Keratinocyte (primary cell): ENCODE results near the gene PCGF1. TPM values are rescaled to one million over a fixed set of nuclear protein-coding genes. Genes with fewer than 3 reads are reported as not detected.
A peak's percentile ranks its signal among the peaks of the same experiment; 100 is the strongest.

ENCODE experiments used
- DNase-seq: peaks from one replicate; pipeline ENCODE4 v3.0.0-alpha.2; 2011; ENCODE audit warnings: low read depth, missing footprints, low spot score
- FAIRE-seq: peaks from 2 replicates; lab custom pipeline; 2011; peaks lifted over from hg19 to GRCh38; lab: Jason Lieb, UNC
- H2AFZ ChIP-seq: 2 replicates; pipeline ENCODE4 v1.6.0; 2012; ENCODE audit warnings: low read length, control low read depth, inconsistent platforms; ENCODE audit not compliant: control insufficient read depth
- H3K27ac ChIP-seq: 2 replicates; pipeline ENCODE4 v1.5.1; 2011; ENCODE audit warnings: low read length; ENCODE audit not compliant: control insufficient read depth, insufficient read depth
- H3K27me3 ChIP-seq: 3 replicates; pipeline ENCODE4 v1.6.0; 2011; ENCODE audit warnings: low read length; ENCODE audit not compliant: control insufficient read depth, insufficient read depth; ENCODE audit errors: extremely low read depth
- H3K36me3 ChIP-seq, 2 experiments: 2 replicates in 1 of 2; 3 replicates in 1 of 2; pipeline ENCODE4 v1.5.1; 2011; ENCODE audit warnings: low read length in 2 of 2, mild to moderate bottlenecking in 1 of 2; ENCODE audit not compliant: control insufficient read depth in 2 of 2, insufficient read depth in 2 of 2; ENCODE audit errors: extremely low read depth in 1 of 2
- H3K4me1 ChIP-seq: 3 replicates; pipeline ENCODE4 v1.5.1; 2011; ENCODE audit warnings: low read length; ENCODE audit not compliant: control insufficient read depth, insufficient read depth; ENCODE audit errors: extremely low read depth
- H3K4me2 ChIP-seq: 3 replicates; pipeline ENCODE4 v1.6.0; 2011; ENCODE audit warnings: low read depth, low read length; ENCODE audit not compliant: control insufficient read depth, insufficient read depth; ENCODE audit errors: extremely low read depth
- H3K4me3 ChIP-seq, 3 experiments: fragments of 200-600 bp in 1 of 3; sonication (generic) in 1 of 3; 2 replicates in 2 of 3; 3 replicates in 1 of 3; pipeline ENCODE4 v1.5.1; 2011 to 2016; ENCODE audit warnings: low read length in 3 of 3, mild to moderate bottlenecking in 3 of 3, control low read depth in 2 of 3, inconsistent platforms in 1 of 3, low read depth in 1 of 3, mixed read lengths in 1 of 3, mixed run types in 1 of 3, moderate library complexity in 1 of 3; ENCODE audit not compliant: control insufficient read depth in 2 of 3, insufficient read depth in 2 of 3; ENCODE audit errors: extremely low read depth in 1 of 3
- H3K79me2 ChIP-seq: 2 replicates; pipeline ENCODE4 v1.6.0; 2012; ENCODE audit warnings: low read length; ENCODE audit not compliant: control insufficient read depth, insufficient read depth
- H3K9ac ChIP-seq: 3 replicates; pipeline ENCODE4 v1.6.0; 2011; ENCODE audit warnings: low read length; ENCODE audit not compliant: control insufficient read depth, insufficient read depth; ENCODE audit errors: extremely low read depth
- H3K9me1 ChIP-seq: 3 replicates; pipeline ENCODE4 v1.6.0; 2011; ENCODE audit warnings: low read length; ENCODE audit not compliant: control insufficient read depth, insufficient read depth; ENCODE audit errors: extremely low read depth
- H3K9me3 ChIP-seq: 2 replicates; pipeline ENCODE4 v1.5.1; 2012; ENCODE audit warnings: low read depth, low read length; ENCODE audit not compliant: control insufficient read depth
- H4K20me1 ChIP-seq: 3 replicates; pipeline ENCODE4 v1.6.0; 2011; ENCODE audit warnings: low read length; ENCODE audit not compliant: control insufficient read depth, insufficient read depth; ENCODE audit errors: extremely low read depth
- EZH2 ChIP-seq: IDR thresholded peaks from one replicate; pipeline ENCODE4 v1.6.1; 2012; ENCODE audit warnings: inconsistent platforms, mild to moderate bottlenecking, low read length, moderate library complexity
- dilution Hi-C: fragments of 300-500 bp; cut with MboI; formaldehyde crosslinking; loops from one replicate; pipeline ENCODE4 v1.7.0; 2020; ENCODE audit warnings: low sequenced_read_pairs; ENCODE audit not compliant: extremely low pct_ligation_motif_present
- polyA plus RNA-seq, 5 experiments: library from polyadenylated mRNA; depleted of rRNA in 3 of 5; stranded (reverse) in 3 of 5; stranded (forward) in 1 of 5; unstranded in 1 of 5; fragments of >200 nt; gene quantifications; 1 replicate in 1 of 5; 2 replicates in 3 of 5; 3 replicates in 1 of 5; pipeline versions ENCODE4 v1.2.1 to v1.2.3, GENCODE V29; 2011 to 2012; ENCODE audit warnings: missing spikeins in 2 of 5, low read depth in 1 of 5, low replicate concordance in 1 of 5
- TF ChIP-seq, protein P1 (sequence below), 3 experiments: IDR thresholded peaks in 1 of 3; conservative IDR thresholded peaks in 1 of 3; optimal IDR thresholded peaks in 1 of 3; 2 replicates in 2 of 3; 3 replicates in 1 of 3; pipeline versions ENCODE3 to v1.5.1; 2011; ENCODE audit warnings: low read length in 3 of 3, mild to moderate bottlenecking in 3 of 3, moderate library complexity in 2 of 3, control low read depth in 1 of 3, inconsistent platforms in 1 of 3; ENCODE audit not compliant: insufficient read depth in 2 of 3; ENCODE audit errors: extremely low read depth in 1 of 3

The PCGF1 gene
- polyA plus RNA-seq, 1 donor (not counting 4 experiments of a cell fraction or from before 2014, with no cell fraction given): 29.1 TPM

GRCh38 chr2:74526649-74527230 lies 19.2 kb upstream of the PCGF1 start:
- Histone ChIP-seq H3K9me1 (no peaks in the 10 kb centered on the region), H3K36me3 (peaks cover 16 to 33% of the 10 kb centered on the region in 2 experiments), H3K9ac (no peak overlapping the region), H3K4me1 (peaks cover 36% of the 10 kb centered on the region), H2AFZ (no peak overlapping the region), H3K4me3 (no peak overlapping the region), H4K20me1 (no peaks in the 10 kb centered on the region), H3K27me3 (no peaks in the 10 kb centered on the region), H3K4me2 (peak overlapping the region; percentile 56), H3K27ac (no peak overlapping the region), H3K79me2 (peaks cover 36% of the 10 kb centered on the region), H3K9me3 (no peaks in the 10 kb centered on the region)
- TF ChIP-seq, protein P1, sequence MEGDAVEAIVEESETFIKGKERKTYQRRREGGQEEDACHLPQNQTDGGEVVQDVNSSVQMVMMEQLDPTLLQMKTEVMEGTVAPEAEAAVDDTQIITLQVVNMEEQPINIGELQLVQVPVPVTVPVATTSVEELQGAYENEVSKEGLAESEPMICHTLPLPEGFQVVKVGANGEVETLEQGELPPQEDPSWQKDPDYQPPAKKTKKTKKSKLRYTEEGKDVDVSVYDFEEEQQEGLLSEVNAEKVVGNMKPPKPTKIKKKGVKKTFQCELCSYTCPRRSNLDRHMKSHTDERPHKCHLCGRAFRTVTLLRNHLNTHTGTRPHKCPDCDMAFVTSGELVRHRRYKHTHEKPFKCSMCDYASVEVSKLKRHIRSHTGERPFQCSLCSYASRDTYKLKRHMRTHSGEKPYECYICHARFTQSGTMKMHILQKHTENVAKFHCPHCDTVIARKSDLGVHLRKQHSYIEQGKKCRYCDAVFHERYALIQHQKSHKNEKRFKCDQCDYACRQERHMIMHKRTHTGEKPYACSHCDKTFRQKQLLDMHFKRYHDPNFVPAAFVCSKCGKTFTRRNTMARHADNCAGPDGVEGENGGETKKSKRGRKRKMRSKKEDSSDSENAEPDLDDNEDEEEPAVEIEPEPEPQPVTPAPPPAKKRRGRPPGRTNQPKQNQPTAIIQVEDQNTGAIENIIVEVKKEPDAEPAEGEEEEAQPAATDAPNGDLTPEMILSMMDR (optimal IDR thresholded peaks at IDR 0.05 in 1 of 3, IDR thresholded peaks at IDR 0.05 in 1 of 3, conservative IDR thresholded peaks at IDR 0.05 in 1 of 3; ENCODE audit: extremely low read depth in 1 of 3, insufficient read depth in 2 of 3, low read length in 3 of 3): no peak
- TF ChIP-seq EZH2: no peak
- FAIRE-seq (no peak), DNase-seq (no peak)
- dilution Hi-C loops: no loop called here

DNA sequence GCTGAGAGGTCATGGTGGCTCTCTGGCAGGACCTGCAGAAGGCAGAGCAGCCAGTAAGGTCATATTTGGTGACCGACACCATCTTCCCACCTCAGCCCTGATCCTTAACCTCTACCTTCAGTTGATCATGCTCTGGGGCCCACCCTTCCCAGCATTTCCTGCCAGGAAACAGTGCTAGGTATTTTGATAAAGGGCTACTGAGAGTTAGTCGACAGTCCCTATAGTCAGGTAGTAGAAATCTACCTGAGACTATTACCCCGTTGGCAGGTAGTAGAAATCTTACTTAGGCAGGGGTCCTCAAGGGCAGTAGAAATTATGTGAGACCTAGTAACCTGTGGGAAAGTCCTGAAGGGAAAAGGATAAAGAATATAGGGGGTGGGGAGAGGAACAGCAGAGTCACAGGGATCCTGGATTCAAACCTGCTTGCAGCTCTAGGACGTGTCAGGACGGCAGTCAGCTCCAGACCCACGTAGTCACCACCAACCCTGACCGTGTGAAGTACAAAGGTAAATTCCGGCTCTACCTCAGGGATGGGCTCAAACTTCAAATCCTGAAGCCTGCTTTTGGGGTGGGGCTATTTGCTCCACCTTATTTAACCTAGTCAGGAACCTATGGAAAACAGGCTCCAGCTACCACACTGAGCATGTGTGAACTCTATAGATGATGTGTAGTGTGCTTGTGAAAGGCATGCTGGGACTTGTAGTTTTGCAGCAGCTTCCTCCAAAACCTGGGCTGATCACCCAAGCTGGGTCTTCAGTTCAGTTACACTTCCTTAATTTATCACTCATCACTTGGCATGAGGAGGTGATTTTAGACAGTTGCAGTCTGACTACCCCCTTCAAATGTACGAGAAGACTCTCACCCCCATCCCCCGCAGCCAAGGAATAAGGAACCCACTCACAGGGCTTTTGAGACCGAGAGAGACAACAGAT lies 18.5 kb upstream of the PCGF1 start, which contains the start of gene DQX1:
Gene DQX1 (minus strand): TSS at position 515 of the 932 bp plus-strand sequence. CDS start 502 bp downstream, at position 13.
- Histone ChIP-seq H3K79me2 (peaks cover 36% of the 10 kb centered on the region), H3K9ac (peak within 1 kb of the TSS; percentile 62), H3K27me3 (no peaks in the 10 kb centered on the region), H3K4me2 (peak within 1 kb of the TSS; percentile 56), H2AFZ (no peak within 1 kb of the TSS), H3K9me1 (no peaks in the 10 kb centered on the region), H3K9me3 (no peaks in the 10 kb centered on the region), H3K36me3 (peaks cover 12 to 30% of the 10 kb centered on the region in 2 experiments), H3K4me3 (peak within 1 kb of the TSS; percentile 11 to 51 (median 39)), H4K20me1 (no peaks in the 10 kb centered on the region), H3K4me1 (peaks cover 33% of the 10 kb centered on the region), H3K27ac (peak within 1 kb of the TSS; percentile 78)
- FAIRE-seq: peak; percentile 95
- peak; percentile 89 for DNase-seq
- dilution Hi-C loops: no loop called here
- no peak for TF ChIP-seq EZH2
- TF ChIP-seq, protein P1 (optimal IDR thresholded peaks at IDR 0.05 in 1 of 3, IDR thresholded peaks at IDR 0.05 in 1 of 3, conservative IDR thresholded peaks at IDR 0.05 in 1 of 3; ENCODE audit: extremely low read depth in 1 of 3, insufficient read depth in 2 of 3, low read length in 3 of 3): no peak
